Effector memory CD8-positive, alpha-beta T cell (primary cell): Measurements from ENCODE around the gene CACNA1C.
"Not testable (repeated sequence)": the region's sequence is repeated elsewhere in the genome, so short reads cannot be mapped to it uniquely, and the experiment has no call there.

Source experiments
- ATAC-seq: fragments of 150-1000 bp; cut with Tn5 transposase; replicated peaks from 2 replicates; pipeline ENCODE4 v1.10.0; 2021; ENCODE audit warnings: mild to moderate bottlenecking, moderate library complexity
- DNase-seq, 3 experiments: peaks; one replicate each; pipeline ENCODE4 v3.0.0; 2021
- H3K27ac Mint-ChIP-seq, 2 donors: one replicate each; pipeline ENCODE4 v1.8.0; 2022; ENCODE audit warnings: mild to moderate bottlenecking in 2 of 2, mixed read lengths in 2 of 2, moderate library complexity in 2 of 2
- H3K27me3 Mint-ChIP-seq, 2 donors: one replicate each; pipeline ENCODE4 v1.8.0; 2022; ENCODE audit warnings: mixed read lengths in 2 of 2
- H3K36me3 Mint-ChIP-seq: one replicate; pipeline ENCODE4 v1.8.0; 2022; ENCODE audit warnings: mild to moderate bottlenecking, moderate library complexity, mixed read lengths; ENCODE audit not compliant: insufficient read depth
- H3K4me1 Mint-ChIP-seq, 2 donors: one replicate each; pipeline ENCODE4 v1.8.0; 2022; ENCODE audit warnings: low read depth in 2 of 2, mixed read lengths in 2 of 2
- H3K4me3 Mint-ChIP-seq, 2 donors: one replicate each; pipeline ENCODE4 v1.8.0; 2022; ENCODE audit warnings: mild to moderate bottlenecking in 2 of 2, mixed read lengths in 2 of 2, moderate library complexity in 2 of 2
- H3K9me3 Mint-ChIP-seq, 2 donors: one replicate each; pipeline ENCODE4 v1.8.0; 2022; ENCODE audit warnings: mixed read lengths in 2 of 2

CACNA1C gene

DNA sequence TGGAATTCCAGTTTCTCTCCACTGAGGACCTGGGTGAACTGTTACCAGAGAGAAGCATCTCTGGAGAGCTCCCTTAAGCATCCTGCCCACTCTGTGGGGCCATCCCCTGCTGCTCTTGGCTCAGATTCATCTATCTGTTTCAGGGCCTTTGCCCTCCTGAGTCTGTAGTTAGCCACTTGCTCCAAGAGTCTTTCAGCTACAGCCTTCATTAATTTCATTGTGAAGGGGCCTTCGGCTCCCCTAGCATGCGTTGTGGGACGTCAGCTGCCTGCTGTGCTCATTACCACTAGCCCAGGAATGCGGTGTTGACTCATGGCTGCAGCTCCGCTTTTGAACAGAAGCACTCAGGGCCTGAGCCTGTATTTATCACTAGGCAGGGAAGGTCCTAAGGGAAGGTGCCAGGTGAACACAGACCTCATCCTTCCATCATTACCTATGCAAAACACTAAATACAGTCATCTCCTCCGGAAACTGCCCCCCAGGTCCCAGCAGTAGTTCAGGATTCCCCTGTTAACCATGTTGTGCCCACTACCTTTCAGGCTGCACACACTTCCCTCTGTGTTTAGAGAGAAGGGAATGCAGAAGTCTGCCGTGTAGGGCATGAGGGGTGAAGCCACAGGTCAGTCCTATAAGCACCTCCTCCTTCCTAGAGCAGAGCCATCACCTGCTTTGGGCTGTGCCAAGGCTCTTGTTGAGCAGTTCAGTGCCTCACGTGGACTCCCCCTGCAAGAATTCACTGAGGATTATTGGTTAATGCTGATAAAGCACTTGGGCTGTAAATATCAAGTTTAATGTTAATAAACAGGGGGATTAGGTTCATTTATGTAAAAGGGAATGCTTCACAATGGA lies 191.4 kb downstream of the CACNA1C start:
- Mint-ChIP-seq H3K36me3 (no peaks in the 10 kb centered on the region), H3K9me3 (no peaks in the 10 kb centered on the region), H3K4me1 (no peaks in the 10 kb centered on the region), H3K4me3 (no peak overlapping the region), H3K27ac (no peak overlapping the region), H3K27me3 (peaks cover 9 to 66% of the 10 kb centered on the region in 2 donors)
- DNase-seq, result no peak
- ATAC-seq, result no peak

DNA sequence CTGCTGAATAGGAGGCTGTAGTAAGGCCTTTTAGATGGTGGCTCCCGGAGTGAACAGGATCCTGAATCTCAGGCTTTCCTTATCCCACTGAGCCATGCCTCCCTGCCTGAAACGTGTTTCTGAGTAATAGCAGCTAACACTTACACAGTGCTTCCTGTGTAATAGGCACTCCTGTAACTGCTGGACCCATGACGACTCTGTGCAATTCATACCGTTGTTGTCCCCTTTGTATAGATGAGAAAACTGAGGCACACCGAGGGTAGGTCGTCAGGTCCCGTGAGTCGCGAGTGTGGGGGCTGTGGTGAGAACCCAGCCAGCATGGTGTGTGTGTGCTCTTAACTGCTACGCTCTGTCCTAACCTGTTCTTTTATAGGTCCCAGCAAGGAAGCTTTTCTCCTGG lies 193.6 kb downstream of the CACNA1C start:
- H3K27ac Mint-ChIP-seq, result no peak overlapping the region
- H3K36me3 Mint-ChIP-seq, result peaks cover 4% of the 10 kb centered on the region
- no peaks in the 10 kb centered on the region for H3K9me3 Mint-ChIP-seq
- H3K27me3 Mint-ChIP-seq, result peaks cover 19 to 65% of the 10 kb centered on the region in 2 donors
- H3K4me1 Mint-ChIP-seq, result no peaks in the 10 kb centered on the region
- no peak overlapping the region for H3K4me3 Mint-ChIP-seq
- DNase-seq (no peak), ATAC-seq (no peak)

GRCh38 chr12:2247120-2247519 lies 194.3 kb downstream of the CACNA1C start:
- H3K27me3 Mint-ChIP-seq, result peaks cover 12 to 65% of the 10 kb centered on the region in 2 donors
- ATAC-seq, result no peak
- peak overlapping the region in 1 of 2 donors; percentile 14 for H3K27ac Mint-ChIP-seq

DNA sequence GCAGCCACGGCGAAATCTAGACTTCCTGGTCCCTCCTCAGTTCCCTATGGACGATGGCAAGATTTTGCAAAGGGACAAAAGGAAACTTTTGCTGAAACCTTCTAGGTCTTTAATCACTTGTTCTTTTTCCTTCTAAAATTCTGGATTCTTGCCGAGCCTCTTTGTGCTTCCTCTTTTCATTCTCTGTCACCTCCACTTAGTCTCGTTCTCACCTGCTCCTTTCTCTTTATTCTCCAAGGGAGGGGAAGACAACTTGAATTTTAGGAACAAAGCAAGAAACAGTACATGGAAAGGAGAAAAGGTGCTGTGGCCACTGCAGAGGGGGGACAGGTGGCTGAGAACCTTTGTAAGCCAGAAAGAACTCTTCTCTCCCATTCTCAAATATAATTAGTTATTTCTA lies 194.8 kb downstream of the CACNA1C start:
- peaks cover 4% of the 10 kb centered on the region for H3K36me3 Mint-ChIP-seq
- peak overlapping the region in 1 of 2 donors; percentile 14 for H3K27ac Mint-ChIP-seq
- ATAC-seq, result no peak
- no peak overlapping the region for H3K4me3 Mint-ChIP-seq
- H3K9me3 Mint-ChIP-seq, result no peaks in the 10 kb centered on the region
- H3K27me3 Mint-ChIP-seq, result peaks cover 10 to 65% of the 10 kb centered on the region in 2 donors
- no peaks in the 10 kb centered on the region for H3K4me1 Mint-ChIP-seq
- DNase-seq, result no peak

More at GRCh38 chr12:2247120-2247519, 194.3 kb downstream of the CACNA1C start:
- no peak overlapping the region for H3K4me3 Mint-ChIP-seq
- DNase-seq, result no peak
- H3K9me3 Mint-ChIP-seq, result no peaks in the 10 kb centered on the region
- no peaks in the 10 kb centered on the region for H3K4me1 Mint-ChIP-seq
- peaks cover 4% of the 10 kb centered on the region for H3K36me3 Mint-ChIP-seq

- peak overlapping the region in 1 of 2 donors; percentile 14 for H3K27ac Mint-ChIP-seq
- peaks cover 4% of the 10 kb centered on the region for H3K36me3 Mint-ChIP-seq
- H3K27me3 Mint-ChIP-seq, result peaks cover 10 to 63% of the 10 kb centered on the region in 2 donors
- ATAC-seq (no peak), DNase-seq (no peak)
- H3K9me3 Mint-ChIP-seq, result no peaks in the 10 kb centered on the region
- H3K4me1 Mint-ChIP-seq, result no peaks in the 10 kb centered on the region
- no peak overlapping the region for H3K4me3 Mint-ChIP-seq
Measured at GRCh38 chr12:2248087-2248900, 195.5 kb downstream of the CACNA1C start.

DNA sequence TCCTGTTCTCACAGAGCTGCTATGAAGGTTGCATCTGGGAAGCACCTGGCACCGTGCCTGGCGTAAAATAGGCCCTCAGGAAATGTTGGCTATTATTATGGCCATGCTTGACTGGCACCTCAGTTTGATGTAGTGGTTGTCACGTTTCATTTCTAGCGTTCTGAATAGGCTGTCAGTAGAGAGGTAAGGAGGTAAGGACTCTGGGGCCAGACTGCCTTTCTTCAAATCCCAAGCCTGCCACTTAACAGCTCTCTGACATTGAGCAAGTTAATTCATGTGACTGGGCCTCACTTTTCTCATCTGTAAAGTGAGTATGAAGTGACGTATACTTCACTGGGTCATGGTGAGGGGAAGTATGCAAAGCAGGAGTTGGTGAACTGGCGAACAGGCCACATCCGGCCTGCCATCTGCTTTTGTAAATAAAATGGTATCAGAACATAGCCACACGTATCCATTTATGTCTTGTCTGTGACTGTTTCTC lies 196.2 kb downstream of the CACNA1C start:
- Mint-ChIP-seq H3K4me1 (no peaks in the 10 kb centered on the region), H3K27ac (no peak overlapping the region), H3K9me3 (no peaks in the 10 kb centered on the region), H3K4me3 (no peak overlapping the region), H3K36me3 (peaks cover 4% of the 10 kb centered on the region), H3K27me3 (peaks cover 10 to 66% of the 10 kb centered on the region in 2 donors)
- ATAC-seq, result peak; percentile 54
- DNase-seq, result no peak

DNA sequence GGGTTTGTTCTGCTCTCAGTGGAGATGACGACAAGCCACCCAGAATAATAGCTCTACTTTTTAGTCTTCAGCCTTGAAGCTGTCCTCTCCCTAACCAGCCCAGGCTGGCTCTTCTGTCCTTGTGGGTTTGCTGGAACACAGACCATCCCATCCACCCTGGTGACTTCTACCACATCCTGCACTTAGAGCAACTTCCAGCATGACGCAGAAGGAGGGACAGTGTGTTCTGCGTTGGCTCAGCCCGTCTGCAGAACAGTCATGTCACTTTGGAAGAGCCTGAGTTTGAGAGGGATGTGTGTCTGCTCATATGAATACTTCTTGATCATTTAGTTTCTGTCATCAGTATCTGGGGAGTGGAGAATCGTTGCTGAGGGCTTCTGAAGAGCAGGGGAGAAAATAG lies 198.0 kb downstream of the CACNA1C start:
- DNase-seq (no peak), ATAC-seq (no peak)
- Mint-ChIP-seq H3K4me3 (no peak overlapping the region), H3K27me3 (peaks cover 10 to 59% of the 10 kb centered on the region in 2 donors), H3K9me3 (no peaks in the 10 kb centered on the region), H3K4me1 (no peaks in the 10 kb centered on the region), H3K27ac (no peak overlapping the region), H3K36me3 (peaks cover 4% of the 10 kb centered on the region)

DNA sequence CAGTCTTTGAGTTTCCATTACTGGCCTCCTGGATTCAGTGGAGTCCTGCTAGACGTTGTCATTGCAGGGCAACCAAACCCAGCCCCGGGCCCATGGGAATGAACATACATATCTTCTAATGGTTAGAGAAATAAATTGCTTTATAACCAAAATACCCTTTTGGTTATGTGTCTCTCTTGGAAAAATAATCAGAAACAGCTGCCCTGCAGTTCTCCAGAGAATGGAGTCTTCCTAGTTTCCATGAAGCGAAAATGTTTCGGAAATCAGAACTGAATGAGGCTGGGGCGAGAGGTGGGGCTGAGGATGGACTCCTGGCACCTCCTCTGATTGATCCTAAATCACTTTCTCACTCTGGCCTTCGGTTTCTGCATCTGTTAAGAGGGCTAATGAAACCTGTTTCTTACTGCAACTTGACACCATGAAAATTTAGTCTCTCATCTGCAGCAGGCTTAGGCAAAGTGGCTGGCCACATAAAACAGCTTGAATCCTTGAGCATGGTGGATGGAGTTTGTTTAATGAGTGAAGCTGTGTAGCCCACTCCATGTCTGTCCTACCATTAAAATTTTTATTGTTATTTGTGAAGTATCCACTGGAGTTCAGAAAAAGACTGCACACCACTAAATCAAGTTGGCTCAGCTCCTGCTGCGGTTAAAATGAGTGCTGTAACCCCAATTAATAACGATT lies 198.9 kb downstream of the CACNA1C start:
- peaks cover 4% of the 10 kb centered on the region for H3K36me3 Mint-ChIP-seq
- H3K27ac Mint-ChIP-seq, result no peak overlapping the region
- DNase-seq (no peak), ATAC-seq (no peak)
- no peaks in the 10 kb centered on the region for H3K4me1 Mint-ChIP-seq
- no peaks in the 10 kb centered on the region for H3K9me3 Mint-ChIP-seq
- peaks cover 10 to 57% of the 10 kb centered on the region in 2 donors for H3K27me3 Mint-ChIP-seq
- no peak overlapping the region for H3K4me3 Mint-ChIP-seq

GRCh38 chr12:2255311-2255710 lies 202.5 kb downstream of the CACNA1C start:
- Mint-ChIP-seq H3K4me3 (no peak overlapping the region), H3K27me3 (peaks cover 20 to 68% of the 10 kb centered on the region in 2 donors), H3K27ac (no peak overlapping the region), H3K36me3 (no peaks in the 10 kb centered on the region), H3K9me3 (no peaks in the 10 kb centered on the region), H3K4me1 (no peaks in the 10 kb centered on the region)
- DNase-seq (no peak), ATAC-seq (no peak)

GRCh38 chr12:2255731-2256130 lies 202.9 kb downstream of the CACNA1C start:
- ATAC-seq, H3K36me3 Mint-ChIP-seq, H3K4me1 Mint-ChIP-seq, H3K27ac Mint-ChIP-seq, H3K9me3 Mint-ChIP-seq, DNase-seq, H3K4me3 Mint-ChIP-seq: not testable (repeated sequence)
- peaks cover 16 to 64% of the 10 kb centered on the region in 2 donors for H3K27me3 Mint-ChIP-seq

GRCh38 chr12:2256453-2256852 lies 203.7 kb downstream of the CACNA1C start:
- ATAC-seq, result no peak
- H3K4me1 Mint-ChIP-seq, result no peaks in the 10 kb centered on the region
- H3K9me3 Mint-ChIP-seq, result no peaks in the 10 kb centered on the region
- no peak overlapping the region for H3K4me3 Mint-ChIP-seq
- no peaks in the 10 kb centered on the region for H3K36me3 Mint-ChIP-seq
- no peak overlapping the region for H3K27ac Mint-ChIP-seq
- peaks cover 11 to 56% of the 10 kb centered on the region in 2 donors for H3K27me3 Mint-ChIP-seq
- DNase-seq, result no peak

GRCh38 chr12:2256915-2257314 lies 204.1 kb downstream of the CACNA1C start:
- no peak overlapping the region for H3K27ac Mint-ChIP-seq
- H3K9me3 Mint-ChIP-seq, result no peaks in the 10 kb centered on the region
- H3K36me3 Mint-ChIP-seq, result no peaks in the 10 kb centered on the region
- no peak for ATAC-seq
- no peak overlapping the region for H3K4me3 Mint-ChIP-seq
- peaks cover 11 to 52% of the 10 kb centered on the region in 2 donors for H3K27me3 Mint-ChIP-seq
- no peak for DNase-seq
- no peaks in the 10 kb centered on the region for H3K4me1 Mint-ChIP-seq

- Mint-ChIP-seq H3K4me1 (no peaks in the 10 kb centered on the region), H3K27ac (no peak overlapping the region), H3K36me3 (no peaks in the 10 kb centered on the region), H3K9me3 (no peaks in the 10 kb centered on the region), H3K4me3 (no peak overlapping the region), H3K27me3 (peaks cover 11 to 42% of the 10 kb centered on the region in 2 donors)
- ATAC-seq, result no peak
- no peak for DNase-seq
Measured at GRCh38 chr12:2258025-2258424, 205.2 kb downstream of the CACNA1C start.
